ENCODE data around the gene TYW3. TPM values are rescaled to one million over a fixed set of nuclear protein-coding genes. Genes with fewer than 3 reads are reported as not detected.
"Not testable (repeated sequence)": the region's sequence is repeated elsewhere in the genome, so short reads cannot be mapped to it uniquely, and the experiment has no call there.

TYW3 gene
- total and polyA plus RNA-seq, 8 donors = 5.0 to 12.4 (median 8.9) TPM

DNA sequence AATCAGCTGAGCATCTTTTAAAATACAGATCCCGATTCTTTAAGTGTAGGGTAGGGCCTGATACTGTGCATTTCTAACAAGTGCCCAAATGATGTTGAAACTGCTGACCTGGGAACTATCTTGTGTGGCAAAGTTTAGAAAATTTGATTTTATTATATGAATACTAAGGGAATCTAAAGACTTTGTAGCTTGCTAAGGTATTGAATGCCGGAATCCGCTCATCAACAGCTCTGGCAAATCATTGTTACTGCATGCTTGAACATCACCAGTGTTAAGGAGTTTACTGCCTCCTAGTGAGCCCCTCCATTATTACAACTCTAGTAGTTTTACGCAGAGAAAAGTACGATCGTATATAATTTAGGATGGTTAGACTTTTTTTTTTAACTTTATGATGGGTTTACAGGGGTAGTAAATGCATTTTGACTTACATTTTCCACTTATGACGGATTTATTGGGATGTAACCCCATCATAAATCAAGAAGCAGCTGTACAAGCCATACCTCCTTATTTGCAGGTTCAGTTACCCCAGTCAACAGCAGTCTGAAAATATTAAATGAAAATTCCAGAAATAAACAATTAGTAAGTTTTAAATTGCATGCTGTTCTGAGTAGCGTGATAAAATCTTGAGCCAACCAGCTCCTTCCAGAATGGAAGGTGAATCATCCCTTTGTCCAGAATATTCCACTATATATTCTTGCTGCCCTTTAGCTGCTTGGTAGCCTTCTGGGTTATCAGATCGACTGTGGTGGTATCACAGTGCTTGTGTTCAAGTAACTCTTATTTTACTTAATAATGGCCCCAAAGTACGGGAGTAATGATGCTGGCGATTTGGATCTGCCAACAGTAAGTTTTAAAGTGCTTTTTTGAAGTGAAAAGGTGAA is 892 bp downstream of the TYW3 start:
- no peak for FAIRE-seq
- WGBS, 2 donors = 19 to 20% methylated on average over 11 of the region's 11 CpGs
- Histone ChIP-seq H3K9me3 (no peaks in the 10 kb centered on the region), H3K27me3 (no peaks in the 10 kb centered on the region), H3K4me3 (peak overlapping the region; percentile 54 to 70 (median 61)), H3K36me3 (peaks cover 0 to 10% (median 0%) of the 10 kb centered on the region in 3 donors), H3K27ac (peak overlapping the region; percentile 79 to 97 (median 86)), H3K4me1 (peaks cover 4 to 21% (median 6%) of the 10 kb centered on the region in 3 donors)
- TF ChIP-seq, protein P1, sequence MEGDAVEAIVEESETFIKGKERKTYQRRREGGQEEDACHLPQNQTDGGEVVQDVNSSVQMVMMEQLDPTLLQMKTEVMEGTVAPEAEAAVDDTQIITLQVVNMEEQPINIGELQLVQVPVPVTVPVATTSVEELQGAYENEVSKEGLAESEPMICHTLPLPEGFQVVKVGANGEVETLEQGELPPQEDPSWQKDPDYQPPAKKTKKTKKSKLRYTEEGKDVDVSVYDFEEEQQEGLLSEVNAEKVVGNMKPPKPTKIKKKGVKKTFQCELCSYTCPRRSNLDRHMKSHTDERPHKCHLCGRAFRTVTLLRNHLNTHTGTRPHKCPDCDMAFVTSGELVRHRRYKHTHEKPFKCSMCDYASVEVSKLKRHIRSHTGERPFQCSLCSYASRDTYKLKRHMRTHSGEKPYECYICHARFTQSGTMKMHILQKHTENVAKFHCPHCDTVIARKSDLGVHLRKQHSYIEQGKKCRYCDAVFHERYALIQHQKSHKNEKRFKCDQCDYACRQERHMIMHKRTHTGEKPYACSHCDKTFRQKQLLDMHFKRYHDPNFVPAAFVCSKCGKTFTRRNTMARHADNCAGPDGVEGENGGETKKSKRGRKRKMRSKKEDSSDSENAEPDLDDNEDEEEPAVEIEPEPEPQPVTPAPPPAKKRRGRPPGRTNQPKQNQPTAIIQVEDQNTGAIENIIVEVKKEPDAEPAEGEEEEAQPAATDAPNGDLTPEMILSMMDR (IDR thresholded peaks at IDR 0.05) = peak; percentile 47 to 70 (median 52)
- DNase-seq = peak in 3 of 6 donors; percentile 7 to 33 (median 17)
- ATAC-seq = peak; percentile 56 to 83 (median 72)
- intact Hi-C loops (cut with DNase I) = no loop called here

DNA sequence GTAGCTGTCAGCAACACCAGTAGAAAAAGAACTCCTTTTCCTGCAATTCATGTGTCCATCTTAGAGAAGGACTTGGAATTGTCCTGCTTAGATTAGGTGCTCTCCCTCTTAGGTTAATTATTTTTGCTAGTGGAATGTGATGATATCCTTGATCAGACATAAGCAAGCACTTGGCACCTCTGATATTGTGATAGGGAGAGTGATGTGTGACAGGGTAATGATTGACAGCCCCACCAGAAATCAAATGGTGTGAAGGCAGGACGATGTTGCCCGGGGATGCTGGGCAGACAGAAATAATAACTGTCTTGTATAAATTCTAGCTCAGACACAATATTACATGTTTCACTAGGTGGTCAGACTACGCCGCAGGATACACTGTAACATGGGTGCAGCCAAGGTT is 4.4 kb downstream of the TYW3 start:
- H3K4me3 ChIP-seq = no peak overlapping the region
- ATAC-seq = no peak
- H3K9me3 ChIP-seq = no peaks in the 10 kb centered on the region
- no peak for FAIRE-seq
- no peaks in the 10 kb centered on the region for H3K27me3 ChIP-seq
- WGBS, 2 donors = 98 to 99% methylated on average over 4 of the region's 4 CpGs
- intact Hi-C loops (cut with DNase I) = no loop called here
- H3K36me3 ChIP-seq = peaks cover 0 to 10% (median 4%) of the 10 kb centered on the region in 3 donors
- peaks cover 0 to 9% (median 0%) of the 10 kb centered on the region in 3 donors for H3K4me1 ChIP-seq
- DNase-seq = no peak
- H3K27ac ChIP-seq = no peak overlapping the region
- TF ChIP-seq, protein P1 (IDR thresholded peaks at IDR 0.05) = no peak

DNA sequence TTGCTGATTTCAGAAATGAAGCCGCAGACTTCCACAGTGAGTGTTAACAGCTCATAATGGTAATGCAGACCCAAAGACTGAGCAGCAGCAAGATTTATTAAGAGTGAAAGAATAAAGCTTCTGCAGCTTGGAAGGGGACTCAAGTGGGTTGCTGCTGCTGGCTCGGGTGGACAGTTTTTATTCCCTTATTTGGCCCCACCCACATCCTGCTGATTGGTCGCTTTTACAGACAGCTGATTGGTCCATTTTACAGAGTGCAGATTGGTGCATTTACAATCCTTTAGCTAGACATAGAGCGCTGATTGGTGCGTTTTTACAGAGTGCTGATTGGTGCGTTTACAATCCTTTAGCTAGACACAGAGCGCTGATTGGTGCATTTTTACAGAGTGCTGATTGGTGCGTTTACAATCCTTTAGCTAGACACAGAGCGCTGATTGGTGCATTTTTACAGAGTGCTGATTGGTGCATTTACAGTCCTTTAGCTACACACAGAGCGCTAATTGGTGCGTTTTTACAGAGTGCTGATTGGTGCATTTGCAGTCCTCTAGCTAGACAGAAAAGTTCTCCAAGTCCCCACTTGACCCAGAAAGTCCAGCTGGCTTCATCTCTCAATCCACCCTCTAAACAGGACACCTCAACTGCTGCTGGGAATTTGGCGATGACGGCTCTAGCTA is 7.5 kb downstream of the TYW3 start:
- H3K4me3 ChIP-seq; DNase-seq; H3K4me1 ChIP-seq; intact Hi-C loops (cut with DNase I); H3K27ac ChIP-seq; H3K9me3 ChIP-seq; ATAC-seq; FAIRE-seq; H3K27me3 ChIP-seq: not testable (repeated sequence)
- peaks cover 0 to 10% (median 4%) of the 10 kb centered on the region in 3 donors for H3K36me3 ChIP-seq
- WGBS, 2 donors = 93 to 98% methylated on average over 13 of the region's 13 CpGs

DNA sequence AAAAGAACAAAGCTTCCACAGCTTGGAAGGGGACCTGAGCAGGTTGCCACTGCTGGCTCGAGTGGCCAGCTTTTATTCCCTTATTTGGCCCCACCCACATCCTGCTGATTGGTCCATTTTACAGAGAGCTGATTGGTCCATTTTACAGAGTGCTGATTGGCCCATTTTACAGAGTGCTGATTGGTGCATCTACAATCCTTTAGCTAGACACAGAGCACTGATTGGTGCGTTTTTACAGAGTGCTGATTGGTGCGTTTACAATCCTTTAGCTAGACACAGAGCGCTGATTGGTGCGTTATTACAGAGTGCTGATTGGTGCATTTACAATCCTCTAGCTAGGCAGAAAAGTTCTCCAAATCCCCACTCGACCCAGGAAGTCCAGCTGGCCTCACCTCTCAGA is 12.3 kb downstream of the TYW3 start:
- H3K9me3 ChIP-seq; H3K4me1 ChIP-seq; ATAC-seq; DNase-seq; FAIRE-seq; H3K27ac ChIP-seq; H3K4me3 ChIP-seq; intact Hi-C loops (cut with DNase I); H3K27me3 ChIP-seq; H3K36me3 ChIP-seq: not testable (repeated sequence)
- 95 to 98% methylated on average over 6 of the region's 6 CpGs for WGBS, 2 donors

DNA sequence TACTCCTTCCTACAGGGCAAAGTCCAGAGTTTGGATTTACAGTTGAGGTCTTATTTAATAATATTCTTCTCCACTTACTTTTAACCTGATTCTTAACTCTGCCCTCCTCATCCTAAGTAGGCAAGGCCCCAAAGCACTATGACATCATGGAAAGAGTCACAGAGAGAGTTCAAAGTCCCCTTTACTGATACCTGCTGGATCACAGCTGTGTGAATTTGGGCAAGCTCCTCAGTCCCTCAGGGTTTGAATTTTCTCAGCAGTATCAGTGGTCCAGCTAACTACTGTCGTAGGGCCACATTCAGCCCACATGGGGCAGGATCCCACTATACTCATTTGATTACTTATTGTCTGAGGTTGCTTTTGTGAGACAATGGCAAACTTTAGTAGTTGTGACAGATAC is 16.0 kb downstream of the TYW3 start:
- no peaks in the 10 kb centered on the region for H3K27me3 ChIP-seq
- TF ChIP-seq, protein P1 (IDR thresholded peaks at IDR 0.05) = no peak
- FAIRE-seq = no peak
- H3K36me3 ChIP-seq = peaks cover 0 to 12% (median 2%) of the 10 kb centered on the region in 3 donors
- intact Hi-C loops (cut with DNase I) = no loop called here
- no peaks in the 10 kb centered on the region for H3K4me1 ChIP-seq
- H3K27ac ChIP-seq = no peak overlapping the region
- 44 to 45% methylated on average over 1 of the region's 1 CpG for WGBS, 2 donors
- no peaks in the 10 kb centered on the region for H3K9me3 ChIP-seq
- H3K4me3 ChIP-seq = no peak overlapping the region
- DNase-seq = peak in 1 of 6 donors; percentile 6
- ATAC-seq = peak; percentile 77 to 83 (median 80)
